Heart right ventricle (tissue), 16 donors: ENCODE measurements around the gene PALD1. TPM values are rescaled to one million over a fixed set of nuclear protein-coding genes. Genes with fewer than 3 reads are reported as not detected.

Experiments
- ATAC-seq, 8 donors: fragments of 200-7000 bp; cut with Tn5 transposase; one replicate each; pipeline ENCODE4 v1.9.1; 2020; ENCODE audit warnings: mild to moderate bottlenecking in 8 of 8, moderate library complexity in 8 of 8, moderate number of reproducible peaks in 1 of 8
- DNase-seq, 2 donors: peaks; one replicate each; pipeline ENCODE4 v3.0.0-alpha.2; 2020
- H3K27ac ChIP-seq, 10 donors: fragments of 200-600 bp; sonication (generic) in 2 of 10; one replicate each; pipeline versions ENCODE4 v1.5.0 to v1.8.0; 2020 to 2022; ENCODE audit warnings: mild to moderate bottlenecking in 3 of 10
- H3K27me3 ChIP-seq, 7 donors: fragments of 200-600 bp; one replicate each; pipeline ENCODE4 v1.8.0; 2021 to 2022; ENCODE audit warnings: mild to moderate bottlenecking in 2 of 7
- H3K36me3 ChIP-seq, 9 donors: fragments of 200-600 bp; sonication (generic) in 1 of 9; one replicate each; pipeline versions ENCODE4 v1.5.0 to v1.8.0; 2020 to 2022; ENCODE audit warnings: mild to moderate bottlenecking in 2 of 9
- H3K4me1 ChIP-seq, 9 donors: fragments of 200-600 bp; sonication (generic) in 1 of 9; one replicate each; pipeline versions ENCODE4 v1.5.0 to v1.8.0; 2020 to 2022; ENCODE audit warnings: mild to moderate bottlenecking in 4 of 9
- H3K4me3 ChIP-seq, 10 donors: fragments of 200-600 bp; sonication (generic) in 2 of 10; one replicate each; pipeline versions ENCODE4 v1.5.0 to v1.8.0; 2020 to 2022; ENCODE audit warnings: mild to moderate bottlenecking in 7 of 10, moderate library complexity in 2 of 10
- H3K9me3 ChIP-seq, 11 donors: fragments of 200-600 bp in 10 of 11; sonication (generic) in 2 of 11; one replicate each; pipeline versions ENCODE4 v1.5.0 to v1.8.0; 2013 to 2022; ENCODE audit warnings: mild to moderate bottlenecking in 2 of 11, control low read depth in 1 of 11, moderate library complexity in 1 of 11
- CTCF ChIP-seq, 9 donors: fragments of 200-600 bp; sonication (generic) in 2 of 9; IDR thresholded peaks; one replicate each; pipeline versions ENCODE4 v1.5.0 to v1.8.0; 2021 to 2022; ENCODE audit warnings: antibody characterized with exemption in 9 of 9, mild to moderate bottlenecking in 5 of 9, moderate library complexity in 1 of 9
- WGBS, 2 donors: extraction: QIAGEN DNeasy Blood & Tissue Kit; methylation state at CpG; one replicate each; pipeline ENCODE4 v1.1.7; 2013; ENCODE audit warnings: inconsistent platforms in 1 of 2; 5-methylcytosine and 5-hydroxymethylcytosine counted together
- intact Hi-C, 10 donors: fragments of 100-400 bp; cut with DNase I; formaldehyde crosslinking; loops; one replicate each; pipeline versions ENCODE4 v1.11.1 to v1.14.2; 2022
- polyA plus RNA-seq, 2 donors: library from polyadenylated mRNA; stranded (reverse); fragments of 200-250 nt; gene quantifications; one replicate each; pipeline ENCODE4 v1.2.3, GENCODE V29; 2013
- total RNA-seq, 10 donors: library from RNA; stranded (reverse); fragmentation: NEBNext Ultra II Directional in 3 of 10; extraction: Animal tissue kit (Norgen Biotek cat#: 25700) in 3 of 10; gene quantifications; one replicate each; pipeline versions ENCODE4 v1.2.1 to v1.2.4, GENCODE V29; 2021 to 2023
- donor health status: Arrhythmogenic right ventricular cardiomyopathy.
- donor health status: ischemic (EF 13 %, LVEDD 7.1; RV severe dilation, severe dysfunction).
- donor health status: healthy with polysubstance abuse.
- donor health status: DM: no; HTN: yes; CAD: no.
- donor health status: DM: no; HTN: no; CAD: no.
- donor health status: ischemic (EF 25% LVEDD 6.9; RV normal size, moderate dysfunction).
- donor health status: ischemic (EF 25% LVEDD 5.7; RV mildly dilated, moderate dysfunction).
- donor health status: healthy.
- donor health status: DM: yes; HTN: yes; CAD: no.
- donor health status: Ischemic cardiomyopathy.
- donor health status: ischemic (EF 35%, LVEDD 5.7; RV mildly dilated, moderate dysfunction).
- donor health status: nonischemic (EF 11% LVEDD 7.7; RV severe dilation, severe dysfunction).
- donor health status: DM: yes; HTN: yes; CAD: no.
- donor health status: PGD.
- donor health status: ischemic (EF 29% LVEDD 5.4; RV normal size, mild dysfunction).
- donor health status: nonischemic (EF 23%, LVEDD 6.1; RV moderate dilation, normal function).

Gene PALD1
- total and polyA plus RNA-seq, 12 donors: 4.1 to 10.3 (median 5.9) TPM

DNA sequence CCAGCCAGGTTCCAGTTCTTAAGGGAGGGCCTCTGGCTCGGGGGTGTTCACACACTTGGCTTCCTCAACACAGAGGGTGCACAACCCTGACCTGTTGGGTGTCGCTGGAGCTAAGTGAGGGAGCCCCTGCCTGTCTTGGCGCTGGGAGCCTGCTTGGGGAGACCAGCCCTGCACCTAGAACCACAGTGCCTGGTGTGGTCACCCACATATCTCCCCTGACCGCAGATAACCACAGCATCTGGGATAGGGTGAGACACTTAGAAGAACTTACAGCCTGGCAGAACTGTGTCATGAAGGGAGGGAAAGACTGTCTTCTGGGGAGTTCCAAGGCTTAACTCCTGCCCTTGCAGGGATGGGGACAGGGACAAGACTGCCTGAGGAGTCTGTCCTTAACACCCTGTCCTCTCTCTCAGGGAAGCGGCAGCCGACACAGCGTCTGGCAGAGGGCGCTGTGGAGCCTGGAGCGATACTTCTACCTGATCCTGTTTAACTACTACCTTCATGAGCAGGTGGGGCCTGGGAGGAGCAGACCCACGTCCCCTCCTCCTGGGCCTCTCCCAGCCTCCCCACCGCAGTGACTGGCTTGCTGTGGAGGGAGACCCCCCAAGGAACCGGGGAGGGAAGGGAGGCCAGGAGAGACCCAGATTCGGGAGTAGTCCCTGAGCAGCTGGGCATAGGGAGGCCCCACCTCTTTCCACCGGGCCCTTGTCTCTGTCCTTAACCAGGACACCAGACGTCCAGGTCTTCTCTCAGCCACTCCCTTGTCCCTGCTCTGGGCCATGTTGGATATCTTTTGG, 59.0 kb downstream of the PALD1 start:
- intact Hi-C loops: loop anchor here in 1 of 10 donors (5.0 kb wide), 1 partner anchor 75 kb away; no protein-coding TSS in a partner anchor
- Histone ChIP-seq H3K4me3 (no peak overlapping the region), H3K27ac (no peak overlapping the region), H3K4me1 (no peaks in the 10 kb centered on the region), H3K9me3 (no peaks in the 10 kb centered on the region), H3K27me3 (no peaks in the 10 kb centered on the region), H3K36me3 (peaks cover 0 to 89% (median 2%) of the 10 kb centered on the region in 9 donors)
- ATAC-seq (no peak), DNase-seq (no peak)
- TF ChIP-seq CTCF (IDR thresholded peaks at IDR 0.05): peak in 7 of 9 donors; percentile 24 to 49 (median 41)
- WGBS, 2 donors: 74 to 82% methylated on average over 15 of the region's 15 CpGs

DNA sequence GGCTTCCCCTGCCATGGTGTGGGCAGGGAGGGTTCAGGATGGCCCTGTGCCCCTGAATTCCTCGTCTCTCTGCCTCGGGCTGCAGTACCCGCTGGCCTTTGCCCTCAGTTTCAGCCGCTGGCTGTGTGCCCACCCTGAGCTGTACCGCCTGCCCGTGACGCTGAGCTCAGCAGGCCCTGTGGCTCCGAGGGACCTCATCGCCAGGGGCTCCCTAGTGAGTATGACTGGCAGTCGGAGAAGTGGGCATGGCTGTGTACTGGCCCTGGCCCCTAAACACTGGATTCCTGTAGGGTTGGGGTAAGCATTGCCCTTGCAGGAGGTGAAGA, 59.6 kb downstream of the PALD1 start:
- H3K9me3 ChIP-seq: no peaks in the 10 kb centered on the region
- no peak overlapping the region for H3K4me3 ChIP-seq
- 89 to 94% methylated on average over 10 of the region's 10 CpGs for WGBS, 2 donors
- TF ChIP-seq CTCF (IDR thresholded peaks at IDR 0.05): no peak
- no peak for DNase-seq
- ATAC-seq: no peak
- H3K27me3 ChIP-seq: no peaks in the 10 kb centered on the region
- H3K36me3 ChIP-seq: peaks cover 0 to 91% (median 0%) of the 10 kb centered on the region in 9 donors
- intact Hi-C loops: loop anchor here in 1 of 10 donors (5.0 kb wide), 1 partner anchor 76 kb away; no protein-coding TSS in a partner anchor
- no peak overlapping the region for H3K27ac ChIP-seq
- no peaks in the 10 kb centered on the region for H3K4me1 ChIP-seq

DNA sequence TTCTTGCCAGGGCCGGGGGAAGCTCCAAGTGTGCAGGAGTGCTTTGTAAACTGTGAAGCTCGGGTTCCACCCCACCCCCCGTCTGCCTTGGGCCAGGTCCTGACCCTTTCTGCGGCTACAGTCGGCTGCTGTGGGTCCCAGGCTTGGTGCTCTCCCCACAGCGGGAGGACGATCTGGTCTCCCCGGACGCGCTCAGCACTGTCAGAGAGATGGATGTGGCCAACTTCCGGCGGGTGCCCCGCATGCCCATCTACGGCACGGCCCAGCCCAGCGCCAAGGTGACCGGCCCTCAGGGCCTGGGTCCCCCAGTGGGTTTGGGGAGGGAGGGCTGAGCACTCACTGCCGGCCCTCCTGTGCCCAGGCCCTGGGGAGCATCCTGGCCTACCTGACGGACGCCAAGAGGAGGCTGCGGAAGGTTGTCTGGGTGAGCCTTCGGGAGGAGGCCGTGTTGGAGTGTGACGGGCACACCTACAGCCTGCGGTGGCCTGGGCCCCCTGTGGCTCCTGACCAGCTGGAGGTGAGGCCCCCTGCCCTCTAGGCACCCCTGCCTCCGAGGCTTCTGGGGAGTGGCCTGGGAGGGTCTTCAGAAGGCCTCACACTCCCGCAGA, 60.3 kb downstream of the PALD1 start:
- Histone ChIP-seq H3K4me3 (no peak overlapping the region), H3K27me3 (no peaks in the 10 kb centered on the region), H3K36me3 (peaks cover 0 to 92% (median 0%) of the 10 kb centered on the region in 9 donors), H3K27ac (no peak overlapping the region), H3K4me1 (no peaks in the 10 kb centered on the region), H3K9me3 (no peaks in the 10 kb centered on the region)
- intact Hi-C loops: loop anchor here in 1 of 10 donors (5.0 kb wide), 1 partner anchor 77 kb away; no protein-coding TSS in a partner anchor
- no peak for TF ChIP-seq CTCF (IDR thresholded peaks at IDR 0.05)
- WGBS, 2 donors: 95 to 96% methylated on average over 27 of the region's 27 CpGs
- ATAC-seq (peak in 2 of 8 donors; percentile 13 to 39), DNase-seq (no peak)

DNA sequence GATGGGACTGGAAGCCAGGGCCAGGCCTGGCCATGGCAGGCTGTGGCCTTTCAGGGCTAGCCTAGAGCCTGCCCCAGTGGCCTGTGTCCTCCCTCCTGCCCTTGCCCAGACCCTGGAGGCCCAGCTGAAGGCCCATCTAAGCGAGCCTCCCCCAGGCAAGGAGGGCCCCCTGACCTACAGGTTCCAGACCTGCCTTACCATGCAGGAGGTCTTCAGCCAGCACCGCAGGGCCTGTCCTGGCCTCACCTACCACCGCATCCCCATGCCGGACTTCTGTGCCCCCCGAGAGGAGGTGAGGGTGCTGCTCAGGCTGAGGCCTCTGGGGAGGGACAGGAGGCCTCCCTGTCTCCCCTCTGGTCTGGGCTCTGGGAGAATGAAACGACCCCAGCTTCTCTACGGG, 60.9 kb downstream of the PALD1 start:
- intact Hi-C loops: loop anchor here in 1 of 10 donors (5.0 kb wide), 1 partner anchor 77 kb away; no protein-coding TSS in a partner anchor
- DNase-seq (no peak), ATAC-seq (peak in 2 of 8 donors; percentile 5 to 18)

More for the DNA sequence above, 60.9 kb downstream of the PALD1 start:
- no peaks in the 10 kb centered on the region for H3K4me1 ChIP-seq
- H3K4me3 ChIP-seq: no peak overlapping the region
- no peaks in the 10 kb centered on the region for H3K9me3 ChIP-seq
- peaks cover 0 to 92% (median 0%) of the 10 kb centered on the region in 9 donors for H3K36me3 ChIP-seq
- H3K27me3 ChIP-seq: no peaks in the 10 kb centered on the region
- no peak overlapping the region for H3K27ac ChIP-seq
- no peak for TF ChIP-seq CTCF (IDR thresholded peaks at IDR 0.05)
- 87% methylated on average over 7 of the region's 7 CpGs for whole genome bisulfite sequencing, 2 donors
